ENCODE results near the gene STPG3.
"Not testable (repeated sequence)": the region's sequence is repeated elsewhere in the genome, so short reads cannot be mapped to it uniquely, and the experiment has no call there.

STPG3 gene

DNA sequence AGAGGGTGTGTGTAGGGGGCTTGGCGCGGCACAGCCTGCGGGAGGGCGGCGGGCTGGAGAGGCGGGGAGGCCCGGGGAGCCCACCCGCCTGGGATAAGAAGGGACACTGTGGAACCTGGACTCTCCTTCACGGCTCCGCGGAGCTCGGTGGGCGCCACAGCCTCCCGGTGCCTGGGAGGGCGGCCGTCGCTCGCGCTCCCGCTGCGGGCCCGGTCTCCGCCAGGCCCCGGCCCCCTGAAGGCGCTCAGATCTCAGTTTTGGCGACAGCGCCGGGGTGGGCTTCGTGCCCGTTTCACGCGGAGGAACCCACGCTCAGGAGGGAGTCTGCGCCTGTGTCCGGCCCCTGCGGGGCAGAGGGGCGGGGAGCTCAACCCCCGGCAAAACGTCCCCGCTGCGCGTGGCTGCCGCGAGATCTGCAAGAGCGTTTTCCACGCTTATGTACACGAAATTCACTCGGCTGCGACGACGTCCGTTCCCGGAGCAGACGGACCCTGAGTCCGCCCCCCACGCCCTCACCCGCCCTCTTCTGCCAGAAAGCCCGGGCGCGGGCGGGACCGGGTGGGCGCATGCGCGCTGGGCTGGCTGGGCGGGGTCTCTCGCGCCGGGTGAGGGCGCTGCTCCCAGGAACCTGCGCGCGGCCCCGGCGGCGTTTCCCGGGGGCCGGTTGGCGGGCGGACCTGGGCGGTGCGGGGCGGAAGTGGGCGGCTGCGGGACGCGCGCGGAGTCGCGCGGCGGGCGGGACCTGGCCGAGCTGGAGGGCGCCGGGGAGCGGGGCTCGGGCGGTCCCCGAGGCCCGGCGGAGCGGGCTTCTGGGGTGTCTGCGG, 3.8 kb downstream of the STPG3 start, which contains the start of gene NELFB:
NELFB (plus strand) TSS at position 704 of the 824 bp plus-strand sequence.
- H3K27me3 ChIP-seq (ENCODE audit: insufficient read depth, low read depth), result no peaks in the 10 kb centered on the region
- H3K4me3 ChIP-seq (IDR thresholded peaks at IDR 0.05; ENCODE audit: insufficient read depth, low read depth, low read length), result no peak within 1 kb of the TSS
- H3K79me2 ChIP-seq (ENCODE audit: insufficient read depth, low read depth), result peaks cover 15% of the 10 kb centered on the region
- H3K36me3 ChIP-seq (ENCODE audit: insufficient read depth), result no peaks in the 10 kb centered on the region
- H4K20me1 ChIP-seq (ENCODE audit: insufficient read depth), result no peaks in the 10 kb centered on the region
- H3K9ac ChIP-seq, result peak within 1 kb of the TSS; percentile 71
- H3K27ac ChIP-seq, result peak within 1 kb of the TSS; percentile 65
- no peak for TF ChIP-seq CTCF (conservative IDR thresholded peaks at IDR 0.05; ENCODE audit: low read depth, low read length)
- H2AFZ ChIP-seq (ENCODE audit: low read depth), result peak within 1 kb of the TSS; percentile 99
- peak within 1 kb of the TSS; percentile 82 for H3K4me2 ChIP-seq
- H3K4me1 ChIP-seq (ENCODE audit: low read depth, poor library complexity, severe bottlenecking), result peaks cover 17% of the 10 kb centered on the region

GRCh38 chr9:137255448-137256114, 4.5 kb downstream of the STPG3 start:
- Histone ChIP-seq H2AFZ (ENCODE audit: low read depth) (peak overlapping the region; percentile 78), H3K4me2 (peak overlapping the region; percentile 74), H3K4me3 (IDR thresholded peaks at IDR 0.05; ENCODE audit: insufficient read depth, low read depth, low read length) (no peak overlapping the region), H3K9ac (peak overlapping the region; percentile 71), H3K4me1 (ENCODE audit: low read depth, poor library complexity, severe bottlenecking) (peaks cover 17% of the 10 kb centered on the region), H4K20me1 (ENCODE audit: insufficient read depth) (no peaks in the 10 kb centered on the region), H3K27me3 (ENCODE audit: insufficient read depth, low read depth) (no peaks in the 10 kb centered on the region), H3K27ac (peak overlapping the region; percentile 65), H3K36me3 (ENCODE audit: insufficient read depth) (no peaks in the 10 kb centered on the region), H3K79me2 (ENCODE audit: insufficient read depth, low read depth) (peaks cover 15% of the 10 kb centered on the region)
- TF ChIP-seq CTCF (conservative IDR thresholded peaks at IDR 0.05; ENCODE audit: low read depth, low read length), result no peak

- Histone ChIP-seq H3K27me3 (ENCODE audit: insufficient read depth, low read depth) (no peaks in the 10 kb centered on the region), H3K4me2 (peak overlapping the region; percentile 74), H3K27ac (no peak overlapping the region), H2AFZ (ENCODE audit: low read depth) (no peak overlapping the region), H3K9ac (no peak overlapping the region), H3K36me3 (ENCODE audit: insufficient read depth) (no peaks in the 10 kb centered on the region), H3K4me1 (ENCODE audit: low read depth, poor library complexity, severe bottlenecking) (peaks cover 17% of the 10 kb centered on the region), H3K79me2 (ENCODE audit: insufficient read depth, low read depth) (peaks cover 15% of the 10 kb centered on the region), H3K4me3 (IDR thresholded peaks at IDR 0.05; ENCODE audit: insufficient read depth, low read depth, low read length) (no peak overlapping the region), H4K20me1 (ENCODE audit: insufficient read depth) (no peaks in the 10 kb centered on the region)
- TF ChIP-seq CTCF (conservative IDR thresholded peaks at IDR 0.05; ENCODE audit: low read depth, low read length), result no peak
These were observed 5.3 kb downstream of the STPG3 start for GRCh38 chr9:137256362-137256761.

- peaks cover 15% of the 10 kb centered on the region for H3K79me2 ChIP-seq (ENCODE audit: insufficient read depth, low read depth)
- H3K4me1 ChIP-seq (ENCODE audit: low read depth, poor library complexity, severe bottlenecking), result peaks cover 17% of the 10 kb centered on the region
- no peak overlapping the region for H2AFZ ChIP-seq (ENCODE audit: low read depth)
- H3K27ac ChIP-seq, result no peak overlapping the region
- H4K20me1 ChIP-seq (ENCODE audit: insufficient read depth), result no peaks in the 10 kb centered on the region
- no peaks in the 10 kb centered on the region for H3K27me3 ChIP-seq (ENCODE audit: insufficient read depth, low read depth)
- H3K36me3 ChIP-seq (ENCODE audit: insufficient read depth), result no peaks in the 10 kb centered on the region
- no peak for TF ChIP-seq CTCF (conservative IDR thresholded peaks at IDR 0.05; ENCODE audit: low read depth, low read length)
- H3K4me3 ChIP-seq (IDR thresholded peaks at IDR 0.05; ENCODE audit: insufficient read depth, low read depth, low read length), result no peak overlapping the region
- H3K4me2 ChIP-seq, result no peak overlapping the region; the same call in 1 of the 2 replicates
- no peak overlapping the region for H3K9ac ChIP-seq
These were observed 5.8 kb downstream of the STPG3 start for GRCh38 chr9:137256856-137257255.

DNA sequence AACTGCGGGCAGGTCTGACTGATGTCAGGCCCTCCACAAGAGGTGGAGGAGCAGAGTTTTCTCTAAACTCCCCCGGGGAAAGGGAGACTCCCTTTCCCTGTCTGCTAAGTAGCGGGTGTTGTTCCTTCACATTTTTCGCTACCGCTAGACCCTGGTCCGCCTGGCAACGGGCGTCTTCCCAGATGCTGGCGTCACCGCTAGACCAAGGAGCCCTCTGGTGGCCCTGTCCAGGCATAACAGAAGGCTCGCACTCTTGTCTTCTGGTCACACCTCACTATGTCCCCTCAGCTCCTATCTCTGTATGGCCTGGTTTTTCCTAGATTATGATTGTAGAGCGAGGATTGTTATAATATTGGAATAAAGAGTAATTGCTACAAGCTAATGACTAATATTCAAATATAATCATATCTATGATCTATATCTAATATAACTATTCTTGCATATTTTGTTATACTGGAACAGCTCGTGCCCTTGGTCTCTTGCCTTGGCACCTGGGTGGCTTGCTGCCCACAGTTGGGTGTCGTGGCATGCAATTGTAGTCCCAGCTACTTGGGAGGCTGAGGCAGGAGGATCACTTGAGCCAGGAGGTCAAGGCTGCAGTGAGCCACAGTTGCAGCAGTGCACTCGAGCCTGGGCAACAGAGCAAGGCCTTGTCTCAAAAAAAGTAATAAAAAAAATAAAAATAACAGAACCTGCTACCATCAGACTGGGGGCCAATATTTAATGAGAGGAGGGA, 11.3 kb downstream of the STPG3 start:
- not testable (repeated sequence) for H3K4me3 ChIP-seq (IDR thresholded peaks at IDR 0.05; ENCODE audit: insufficient read depth, low read depth, low read length); H3K4me1 ChIP-seq (ENCODE audit: low read depth, poor library complexity, severe bottlenecking); H3K36me3 ChIP-seq (ENCODE audit: insufficient read depth); H3K27ac ChIP-seq; H3K27me3 ChIP-seq (ENCODE audit: insufficient read depth, low read depth); H2AFZ ChIP-seq (ENCODE audit: low read depth); H3K79me2 ChIP-seq (ENCODE audit: insufficient read depth, low read depth); H4K20me1 ChIP-seq (ENCODE audit: insufficient read depth); H3K9ac ChIP-seq; H3K4me2 ChIP-seq
